Loucy (cell line): ENCODE measurements around the gene MMP24.

Experiments used
- EZH2phosphoT487 ChIP-seq: fragments of 200-600 bp; IDR thresholded peaks from 2 replicates; pipeline ENCODE4 v1.6.1; 2018; ENCODE audit warnings: antibody characterized with exemption, mild to moderate bottlenecking, moderate library complexity, borderline replicate concordance
- TF ChIP-seq, protein P1 (sequence below): fragments of 200-600 bp; sonication (generic); conservative IDR thresholded peaks from 2 replicates; pipeline ENCODE4 v1.5.1; 2014; ENCODE audit warnings: mild to moderate bottlenecking, antibody characterized with exemption, low read length

DNA sequence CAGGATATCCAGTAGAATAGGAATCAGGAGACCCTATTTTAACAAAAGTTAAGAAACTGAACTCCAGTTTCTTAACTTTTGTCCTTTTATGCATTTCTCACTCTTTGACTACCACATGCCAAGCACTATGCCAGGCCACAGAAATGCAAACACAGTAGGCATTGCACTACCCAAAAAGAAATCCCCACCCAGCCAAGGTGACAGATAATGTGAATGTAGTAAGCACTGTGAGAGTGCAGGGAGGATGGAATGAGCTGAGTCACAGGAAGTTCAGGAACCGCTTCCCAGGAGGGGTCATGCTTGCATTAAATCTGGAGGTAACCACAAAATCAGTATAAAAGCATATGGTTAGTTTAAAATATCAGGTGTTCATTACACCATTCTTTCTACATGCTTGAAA is 85.8 kb downstream of the MMP24 start:
- TF ChIP-seq, protein P1, sequence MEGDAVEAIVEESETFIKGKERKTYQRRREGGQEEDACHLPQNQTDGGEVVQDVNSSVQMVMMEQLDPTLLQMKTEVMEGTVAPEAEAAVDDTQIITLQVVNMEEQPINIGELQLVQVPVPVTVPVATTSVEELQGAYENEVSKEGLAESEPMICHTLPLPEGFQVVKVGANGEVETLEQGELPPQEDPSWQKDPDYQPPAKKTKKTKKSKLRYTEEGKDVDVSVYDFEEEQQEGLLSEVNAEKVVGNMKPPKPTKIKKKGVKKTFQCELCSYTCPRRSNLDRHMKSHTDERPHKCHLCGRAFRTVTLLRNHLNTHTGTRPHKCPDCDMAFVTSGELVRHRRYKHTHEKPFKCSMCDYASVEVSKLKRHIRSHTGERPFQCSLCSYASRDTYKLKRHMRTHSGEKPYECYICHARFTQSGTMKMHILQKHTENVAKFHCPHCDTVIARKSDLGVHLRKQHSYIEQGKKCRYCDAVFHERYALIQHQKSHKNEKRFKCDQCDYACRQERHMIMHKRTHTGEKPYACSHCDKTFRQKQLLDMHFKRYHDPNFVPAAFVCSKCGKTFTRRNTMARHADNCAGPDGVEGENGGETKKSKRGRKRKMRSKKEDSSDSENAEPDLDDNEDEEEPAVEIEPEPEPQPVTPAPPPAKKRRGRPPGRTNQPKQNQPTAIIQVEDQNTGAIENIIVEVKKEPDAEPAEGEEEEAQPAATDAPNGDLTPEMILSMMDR: no peak
- TF ChIP-seq EZH2phosphoT487: no peak
